Upper lobe of left lung (tissue), 4 donors: Measurements from ENCODE around the gene SNRNP70.
"Not testable (repeated sequence)": the region's sequence is repeated elsewhere in the genome, so short reads cannot be mapped to it uniquely, and the experiment has no call there.

Source experiments
- POLR2A ChIP-seq, 4 donors: fragments of 450-650 bp; IDR thresholded peaks; one replicate each; pipeline ENCODE4 v1.5.1; 2016 to 2017; ENCODE audit warnings: antibody characterized with exemption in 4 of 4, mild to moderate bottlenecking in 2 of 4
- POLR2AphosphoS5 ChIP-seq, 2 donors: sonication (generic); formaldehyde crosslinking; IDR thresholded peaks; one replicate each; pipeline ENCODE4 v1.5.1; 2017; ENCODE audit warnings: antibody characterized with exemption in 2 of 2

GRCh38 chr19:49146408-49146770, 61.1 kb downstream of the SNRNP70 start:
- not testable (repeated sequence) for TF ChIP-seq POLR2A, POLR2AphosphoS5 (IDR thresholded peaks at IDR 0.05)
